HG02973 (cell line): ENCODE results near the gene HOXC11.

Experiments
- ATAC-seq: cut with Tn5 transposase; IDR thresholded peaks from one replicate; pipeline ENCODE4 v1.9.1; 2021; ENCODE audit warnings: moderate library complexity; ENCODE audit not compliant: unreplicated experiment

HOXC11 gene

DNA sequence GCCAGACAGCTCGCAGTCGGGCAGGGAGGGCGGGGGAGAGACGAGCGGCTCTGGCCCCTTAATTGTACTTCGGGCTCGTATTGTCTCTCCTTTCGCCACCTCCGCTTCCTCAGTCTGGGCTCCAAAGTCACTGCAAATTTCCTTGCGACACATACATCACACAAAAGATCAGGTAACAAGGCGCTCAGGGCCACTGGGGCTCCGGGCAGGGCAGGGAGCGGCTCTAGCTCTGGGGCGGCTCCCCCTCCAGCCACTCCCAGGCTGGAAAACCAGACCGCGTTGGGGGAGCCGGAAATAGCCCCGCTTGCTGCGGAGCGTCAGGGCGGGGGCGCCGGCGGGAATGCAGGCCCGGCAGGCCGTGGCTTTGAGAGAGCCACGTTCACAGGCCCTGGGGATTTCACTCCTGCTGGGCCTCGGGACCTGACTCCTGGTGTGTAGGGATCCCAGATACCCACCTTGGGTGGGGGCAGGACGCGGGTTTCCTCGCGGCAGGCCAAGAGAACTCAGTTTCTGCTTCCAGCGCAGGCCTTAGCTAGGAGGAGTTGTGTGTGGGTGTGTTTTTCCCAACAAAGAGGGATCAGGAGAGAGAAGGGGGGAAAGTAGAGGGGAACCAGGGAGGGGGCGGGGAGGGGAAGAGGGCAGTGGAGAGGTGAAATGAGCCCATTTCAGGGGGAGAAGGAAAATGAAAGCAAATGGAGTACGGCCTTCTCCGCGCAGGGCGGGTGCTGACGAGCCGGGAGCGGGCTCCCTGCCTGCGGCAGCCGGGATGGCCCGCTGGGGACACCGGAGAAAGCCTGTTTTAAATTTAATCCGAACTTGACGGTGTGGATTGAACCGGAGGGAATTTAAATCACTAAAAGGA is 22.7 kb downstream of the HOXC11 start:
- no peak for ATAC-seq

DNA sequence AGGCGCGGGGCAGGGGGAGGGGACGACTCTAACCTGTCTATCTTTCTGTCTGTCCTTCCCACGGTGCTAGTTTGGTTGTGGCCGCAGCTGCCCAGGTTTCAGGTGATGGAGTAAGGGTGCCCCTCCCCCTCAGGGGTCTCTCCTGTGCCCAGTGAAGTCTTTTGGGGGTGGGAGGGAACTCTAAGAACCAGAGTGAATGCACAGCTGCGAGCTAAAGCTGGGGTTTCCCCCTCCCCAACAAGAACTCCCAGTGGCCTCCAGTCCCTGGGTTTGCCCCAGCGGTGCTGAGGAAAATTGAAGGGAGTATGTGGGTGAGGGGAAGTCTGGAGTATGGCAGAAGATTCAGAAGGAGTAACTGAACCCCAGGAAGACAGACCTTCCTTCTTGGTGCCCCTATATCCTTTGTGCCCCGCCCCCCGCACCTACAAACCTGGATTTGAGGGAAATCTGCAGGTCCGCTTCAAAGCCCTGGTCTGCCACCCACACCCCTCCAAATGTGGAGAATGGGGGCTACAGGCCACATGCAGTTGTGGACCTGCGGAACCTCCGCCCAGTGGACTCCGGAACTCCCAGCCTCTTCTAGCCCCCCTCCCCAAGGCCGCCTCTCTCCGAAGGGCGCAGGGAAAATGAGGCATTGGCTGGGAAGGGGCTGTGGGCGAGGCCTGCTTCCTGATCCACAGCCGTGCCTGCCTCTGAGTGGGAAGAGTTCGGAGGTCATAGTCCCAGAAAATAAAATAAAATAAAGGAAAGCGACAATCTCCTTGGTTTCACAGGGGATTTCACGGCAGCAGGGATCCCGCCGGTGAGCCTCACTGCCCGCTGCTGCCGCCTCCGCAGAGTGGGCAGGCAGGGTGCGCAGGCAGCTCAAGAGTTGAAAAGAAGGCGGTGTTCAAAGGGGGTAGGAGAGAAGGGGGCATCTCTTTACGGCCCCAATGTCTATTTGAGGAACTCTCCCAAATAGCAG is 23.6 kb downstream of the HOXC11 start:
- no peak for ATAC-seq

DNA sequence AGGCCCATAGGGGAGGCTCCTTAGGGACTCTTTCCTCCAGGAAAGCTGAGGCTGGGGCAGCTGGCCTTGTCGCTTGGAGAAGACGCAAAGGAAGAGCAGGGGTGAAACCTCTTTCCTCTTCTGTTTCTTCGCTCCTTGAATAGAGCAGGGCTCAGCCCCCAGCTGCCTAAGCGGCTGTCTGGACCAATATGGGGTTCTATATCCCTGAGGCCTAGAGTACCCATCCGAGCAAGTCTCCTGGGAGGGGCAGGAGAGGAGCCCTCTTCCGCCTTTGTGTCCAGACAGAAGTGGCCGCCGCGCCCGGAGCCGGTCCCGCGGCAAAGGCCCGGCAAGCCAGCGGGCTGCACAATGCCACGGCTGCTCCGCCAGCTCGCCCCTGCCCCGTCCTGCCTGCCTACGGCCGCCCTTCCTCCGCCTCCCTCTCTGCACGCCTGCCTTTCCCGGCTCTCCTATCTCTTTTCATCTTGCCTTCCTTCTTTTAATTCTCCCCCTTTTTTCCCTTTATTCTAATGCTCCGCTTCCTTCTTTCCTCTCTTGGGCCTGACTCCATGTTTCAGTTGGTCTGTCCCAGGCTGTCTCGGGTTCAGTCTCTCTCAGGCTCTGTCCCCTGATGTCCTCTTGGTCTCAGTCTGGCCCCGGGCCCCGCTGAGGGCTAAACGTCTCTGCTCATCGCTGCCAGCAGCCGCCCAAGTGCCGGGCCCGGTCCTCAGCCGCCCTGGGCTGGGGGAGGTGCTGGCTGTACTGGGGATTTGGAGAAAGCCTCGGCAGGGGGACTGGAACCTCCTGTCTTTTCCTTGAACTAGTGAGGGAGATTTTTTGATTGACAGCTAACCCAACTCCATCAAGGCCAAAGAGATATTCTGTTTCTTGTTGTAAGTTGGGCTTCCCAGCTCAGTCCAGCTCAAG is 24.5 kb downstream of the HOXC11 start:
- no peak for ATAC-seq

DNA sequence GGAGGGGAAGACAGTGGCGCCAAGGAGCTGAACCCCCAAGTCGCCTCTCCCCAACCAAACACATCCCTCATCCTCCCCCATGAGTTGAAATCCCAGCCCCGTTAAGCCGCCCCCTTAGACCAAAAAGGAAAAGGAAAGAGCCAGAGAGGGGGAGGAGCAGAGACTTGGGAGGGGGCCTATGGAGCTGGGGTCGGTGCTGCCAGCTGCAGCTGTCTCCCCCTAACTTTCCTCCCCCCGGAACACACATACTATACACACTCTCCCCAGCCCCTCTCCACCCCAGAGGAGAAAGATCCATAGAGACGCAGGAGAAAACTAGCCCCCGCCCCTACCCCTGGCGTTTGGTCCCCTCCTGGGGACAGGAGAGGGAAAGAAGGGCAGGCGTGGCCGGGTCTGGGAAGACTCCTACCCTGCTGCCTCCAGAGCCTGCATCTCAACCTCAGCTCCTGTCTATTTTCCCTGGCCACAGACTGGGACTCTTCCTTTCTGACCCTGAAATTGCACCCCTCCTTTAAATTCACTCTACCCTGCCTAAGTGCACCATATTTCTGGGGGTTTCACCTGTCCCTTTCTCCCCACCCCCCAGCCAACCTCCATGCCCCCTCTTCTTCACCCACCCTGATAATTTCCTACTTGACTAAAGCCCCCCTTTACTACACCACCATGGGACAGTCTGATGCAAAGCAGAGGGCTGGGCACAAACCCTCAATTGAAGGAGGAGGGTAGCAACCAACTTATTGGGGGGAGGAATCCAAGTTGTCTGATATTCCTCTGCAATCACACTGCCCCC is 25.4 kb downstream of the HOXC11 start:
- no peak for ATAC-seq

DNA sequence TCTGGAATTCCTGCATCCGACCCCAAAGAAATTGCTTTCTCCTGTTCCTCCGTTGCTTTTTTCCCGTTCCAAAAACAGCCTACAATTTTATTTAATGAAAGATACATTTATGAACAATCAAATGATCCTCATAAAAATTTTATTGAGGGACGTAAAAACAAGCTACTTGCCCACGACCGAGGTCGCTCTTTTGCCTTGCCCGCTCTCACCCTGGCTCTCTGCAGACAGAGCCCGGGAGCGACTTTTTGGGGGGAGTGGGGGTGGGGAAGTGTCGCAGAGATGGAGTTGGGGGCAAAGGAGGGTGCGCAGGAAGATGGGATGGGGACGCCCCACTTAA is 25.9 kb downstream of the HOXC11 start:
- no peak for ATAC-seq

DNA sequence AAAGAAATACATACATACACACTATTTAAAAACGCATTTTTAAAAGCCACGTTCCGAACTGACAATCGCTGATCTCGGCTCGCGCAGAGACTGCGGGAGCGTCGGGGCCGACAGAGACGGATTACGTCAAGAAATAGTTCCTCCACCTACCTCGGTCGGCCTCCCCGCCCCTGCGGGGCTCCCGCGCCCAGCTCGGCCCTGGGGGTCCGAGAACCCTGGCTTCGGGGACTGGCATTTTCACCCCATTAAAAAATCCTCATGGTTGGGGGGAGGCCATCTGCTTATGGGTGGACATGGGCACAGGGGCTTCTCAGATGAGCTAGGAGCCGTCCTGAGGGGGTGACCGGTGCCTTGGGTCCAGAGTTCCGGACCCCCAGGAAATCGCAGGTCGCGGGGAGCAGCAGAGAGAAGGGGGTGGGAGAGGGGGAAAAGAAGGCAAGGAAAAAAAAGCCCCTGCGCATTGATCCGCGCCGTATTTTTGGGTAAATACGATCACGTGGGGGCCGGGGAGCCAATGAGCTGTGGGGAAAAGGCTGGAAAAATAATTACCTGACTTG is 26.7 kb downstream of the HOXC11 start:
- ATAC-seq, result no peak

DNA sequence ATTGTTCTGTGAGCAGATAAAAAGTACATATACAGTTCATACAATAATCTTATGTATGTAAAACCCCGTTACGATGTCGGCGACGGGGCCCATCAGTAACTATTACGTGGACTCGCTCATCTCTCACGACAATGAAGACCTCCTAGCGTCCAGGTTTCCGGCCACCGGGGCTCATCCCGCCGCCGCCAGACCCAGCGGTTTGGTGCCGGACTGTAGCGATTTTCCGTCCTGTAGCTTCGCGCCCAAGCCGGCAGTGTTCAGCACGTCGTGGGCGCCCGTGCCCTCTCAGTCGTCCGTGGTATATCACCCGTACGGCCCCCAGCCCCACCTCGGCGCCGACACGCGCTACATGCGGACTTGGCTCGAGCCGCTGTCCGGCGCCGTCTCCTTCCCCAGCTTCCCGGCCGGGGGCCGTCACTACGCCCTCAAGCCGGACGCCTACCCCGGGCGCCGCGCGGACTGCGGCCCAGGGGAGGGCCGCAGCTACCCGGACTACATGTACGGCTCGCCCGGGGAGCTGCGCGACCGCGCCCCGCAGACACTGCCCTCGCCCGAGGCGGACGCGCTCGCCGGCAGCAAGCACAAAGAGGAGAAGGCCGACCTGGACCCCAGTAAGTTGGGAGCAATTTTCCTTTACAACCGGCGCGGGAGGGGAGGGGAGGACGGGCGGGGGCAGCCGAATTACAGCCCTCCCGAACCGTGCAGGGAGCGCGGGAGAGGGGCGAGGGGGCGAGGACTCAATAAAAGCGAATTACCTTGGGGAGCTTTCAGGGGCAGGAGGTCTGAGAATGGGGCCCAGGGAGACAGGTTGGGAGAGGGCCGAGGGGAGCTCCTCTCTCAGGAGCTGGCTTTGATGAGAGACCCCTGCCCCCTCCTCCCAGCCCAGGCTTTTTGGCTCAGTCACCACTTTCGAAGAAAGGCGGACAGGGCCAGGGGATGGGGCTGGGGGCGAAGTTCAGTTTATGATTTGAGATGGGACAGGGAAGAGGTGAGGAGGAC is 27.5 kb downstream of the HOXC11 start, which contains the start of gene HOXC9:
HOXC9 (plus strand) TSS at position 46 of the 999 bp plus-strand sequence; CDS start at position 74, 28 bp downstream.
- ATAC-seq, result no peak

DNA sequence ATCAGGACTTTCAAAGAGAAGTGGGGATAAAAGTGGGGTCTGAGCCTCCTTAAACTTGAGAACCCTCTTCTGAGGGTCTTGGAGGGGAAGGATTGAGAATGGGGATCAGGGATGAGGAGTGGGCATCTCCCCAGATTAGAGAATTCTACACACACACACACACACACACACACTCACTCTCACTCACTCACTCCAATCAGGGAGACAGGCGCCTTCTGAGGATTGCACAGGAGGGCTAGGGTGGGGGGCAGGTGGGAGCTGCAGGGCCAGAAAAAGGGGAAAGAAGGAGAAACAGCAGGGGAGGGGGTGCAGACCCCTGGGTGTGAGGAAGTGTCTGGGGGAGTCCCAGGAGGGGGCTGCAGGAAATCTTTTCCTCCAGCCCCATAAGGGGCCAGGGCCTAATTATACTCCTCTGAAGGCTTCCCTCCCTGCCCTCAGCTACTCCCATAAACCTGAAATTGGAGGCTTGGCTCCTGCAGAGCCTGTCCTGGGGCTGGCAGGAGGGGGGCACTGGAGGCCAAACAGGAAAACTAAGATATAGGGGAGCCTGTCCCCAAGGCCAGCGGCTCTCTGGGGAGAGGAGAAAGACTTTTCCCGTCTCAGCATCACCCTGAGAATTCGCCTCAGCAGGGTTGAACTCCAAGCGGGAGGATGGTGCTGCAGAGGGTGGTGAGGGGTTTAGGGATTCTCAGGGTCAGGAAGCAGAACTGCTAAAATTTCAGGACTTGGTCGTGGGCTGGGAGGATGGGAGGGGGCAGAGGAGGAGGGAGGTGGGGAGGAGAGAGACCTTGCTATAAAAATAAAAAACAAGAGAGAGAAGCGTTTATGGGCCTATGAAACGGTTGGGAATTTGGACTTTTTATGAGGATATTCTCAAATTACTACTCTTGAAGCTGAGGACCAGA is 28.6 kb downstream of the HOXC11 start:
- no peak for ATAC-seq

DNA sequence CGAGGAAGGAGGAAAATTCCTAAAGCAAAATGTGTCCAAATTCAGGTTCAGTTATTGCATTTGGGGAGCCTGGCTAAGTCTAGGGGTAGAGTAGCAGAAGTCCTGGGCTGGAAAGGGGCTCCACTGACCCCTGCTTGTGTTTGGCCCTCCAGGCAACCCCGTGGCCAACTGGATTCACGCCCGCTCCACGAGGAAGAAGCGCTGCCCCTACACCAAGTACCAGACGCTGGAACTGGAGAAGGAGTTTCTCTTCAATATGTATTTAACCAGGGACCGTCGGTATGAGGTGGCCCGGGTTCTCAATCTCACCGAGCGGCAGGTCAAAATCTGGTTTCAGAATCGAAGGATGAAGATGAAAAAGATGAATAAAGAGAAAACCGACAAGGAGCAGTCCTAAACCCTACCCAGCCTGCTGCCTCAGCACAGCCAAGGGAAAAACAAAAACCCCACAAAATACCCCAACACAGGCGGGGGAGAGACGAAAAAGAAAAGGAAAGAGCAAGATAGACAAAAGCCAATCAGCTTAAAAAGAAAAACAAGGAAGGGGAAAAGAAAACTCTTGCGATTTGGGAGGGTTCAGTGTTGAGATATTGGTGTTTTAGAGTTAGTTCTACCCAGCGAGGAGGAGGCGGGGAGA is 29.5 kb downstream of the HOXC11 start:
- no peak for ATAC-seq

DNA sequence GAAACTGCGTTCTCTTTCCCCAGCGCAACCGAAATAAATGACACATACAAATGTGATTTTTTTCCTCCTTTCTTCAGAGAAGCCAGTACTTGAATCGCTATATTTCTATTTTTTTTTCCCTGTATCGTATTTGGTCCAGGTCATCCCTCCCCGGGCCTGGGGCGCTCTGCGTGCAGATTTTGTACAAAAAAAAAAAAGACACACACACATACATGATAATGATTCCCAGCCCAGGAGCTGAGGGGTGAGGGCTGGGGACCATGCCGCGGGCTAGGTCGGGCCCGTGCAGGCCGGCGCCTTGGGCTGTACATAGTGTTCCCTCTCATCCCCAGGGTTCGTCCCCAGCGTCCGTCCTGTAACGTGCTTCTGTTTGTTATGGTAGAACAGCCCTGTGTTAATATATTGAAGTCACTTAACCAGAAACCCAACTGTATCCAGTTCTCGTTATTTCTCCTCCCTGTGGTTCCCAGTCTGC is 30.0 kb downstream of the HOXC11 start:
- no peak for ATAC-seq

DNA sequence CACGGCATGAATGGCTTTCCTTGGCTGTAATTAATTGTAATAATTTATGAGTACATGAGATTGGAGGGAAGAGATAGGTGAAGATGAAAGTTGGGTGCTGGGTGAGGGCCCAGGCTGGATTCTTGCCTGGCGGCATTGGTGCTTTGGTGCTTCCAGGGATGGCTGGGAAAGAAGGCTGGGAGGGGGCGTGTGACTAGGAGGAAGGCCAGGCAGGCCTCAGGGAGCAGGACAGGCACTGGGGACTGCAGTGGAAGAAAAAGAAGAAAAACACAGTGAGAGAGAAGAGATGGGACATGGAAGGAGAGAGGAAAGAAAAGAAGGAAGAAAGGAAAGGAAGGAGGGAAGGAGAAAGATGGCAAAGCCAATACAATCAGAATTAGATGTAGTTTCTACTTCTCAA is 30.7 kb downstream of the HOXC11 start:
- ATAC-seq, result no peak

DNA sequence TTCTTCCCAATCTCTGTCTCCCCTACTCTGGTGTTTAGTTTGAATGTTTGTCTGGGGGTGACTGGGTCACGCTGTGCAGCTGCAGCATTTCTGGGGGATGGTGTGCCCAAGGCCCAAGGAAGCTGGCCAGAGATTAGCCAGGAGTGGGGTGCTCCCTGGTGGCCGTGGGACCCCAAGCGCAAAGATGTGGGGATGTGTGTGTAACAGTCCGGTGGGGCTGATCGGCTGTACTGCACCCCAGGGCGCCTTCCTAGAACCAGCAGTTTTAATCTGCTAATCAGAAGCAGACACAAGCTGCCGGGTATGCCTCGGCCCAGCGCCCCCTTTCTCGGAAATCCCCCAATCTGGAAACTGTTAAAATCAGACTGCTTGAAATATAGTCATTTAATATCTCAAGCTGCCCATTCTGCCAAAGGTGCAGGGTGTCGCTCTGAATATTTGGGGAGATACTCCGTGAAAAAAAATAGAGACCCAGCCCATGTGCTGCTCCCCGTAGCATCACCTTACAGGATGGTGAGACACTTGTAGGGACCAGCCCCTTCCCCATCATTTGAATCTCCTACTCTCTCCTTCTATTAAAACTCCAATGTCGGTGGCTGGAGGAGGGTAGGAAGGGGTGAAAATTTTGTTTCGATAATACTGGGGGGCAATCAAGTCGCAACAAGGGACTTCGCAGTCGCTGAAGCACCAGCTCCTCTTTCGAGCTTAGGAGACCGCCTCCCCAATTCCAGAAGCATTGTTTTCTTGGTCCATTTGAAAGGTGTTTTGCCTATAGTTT is 31.3 kb downstream of the HOXC11 start:
- ATAC-seq, result no peak

DNA sequence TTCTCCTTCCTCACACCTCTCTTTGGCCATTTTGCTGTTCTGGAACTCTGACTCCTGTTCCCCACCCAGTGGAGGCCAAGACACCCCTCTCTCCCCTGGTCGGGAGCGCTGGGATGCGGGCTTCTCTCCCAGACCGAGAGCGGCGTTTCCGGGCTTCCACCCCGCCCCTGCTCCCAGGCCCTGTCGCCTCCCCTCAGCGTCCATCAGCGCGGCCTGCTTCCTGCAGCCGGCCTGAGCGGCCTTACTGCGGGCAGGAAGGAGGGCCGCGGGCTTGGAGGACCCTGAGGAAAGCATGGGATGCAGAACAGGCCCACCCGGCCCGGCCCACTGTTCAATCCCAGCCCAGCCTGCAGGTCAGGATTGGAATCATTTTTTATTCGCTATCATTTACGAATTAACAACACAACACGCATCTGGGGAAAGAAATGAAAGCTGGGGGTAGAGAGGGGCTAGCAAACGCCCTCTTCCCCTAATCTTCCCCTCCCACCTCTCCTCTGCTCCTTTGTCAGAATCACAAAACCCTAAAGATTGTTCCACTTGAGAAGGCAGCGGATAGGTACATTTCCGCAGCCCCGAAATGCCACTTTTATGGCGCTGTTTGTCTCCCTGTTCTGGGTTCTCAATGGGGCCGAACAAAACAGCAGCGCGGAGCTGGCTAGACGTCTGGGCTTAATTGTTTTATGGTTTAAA is 32.1 kb downstream of the HOXC11 start:
- no peak for ATAC-seq

DNA sequence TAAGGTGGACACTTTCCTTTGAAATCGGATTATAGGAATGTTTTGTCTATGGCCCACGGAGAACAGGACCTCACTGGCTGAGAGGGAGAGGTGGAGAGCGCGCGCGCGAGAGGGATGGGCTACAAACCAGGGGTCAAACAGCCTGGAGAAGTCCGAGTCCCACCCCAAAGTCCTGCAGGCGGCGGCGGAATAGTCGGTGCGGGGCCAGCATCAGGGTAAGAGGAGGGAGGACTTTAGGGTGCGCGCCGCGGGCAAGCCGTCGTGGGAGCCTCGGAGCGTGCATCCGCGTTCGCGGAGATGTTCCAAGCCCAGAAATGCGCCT is 32.6 kb downstream of the HOXC11 start:
- ATAC-seq, result no peak

DNA sequence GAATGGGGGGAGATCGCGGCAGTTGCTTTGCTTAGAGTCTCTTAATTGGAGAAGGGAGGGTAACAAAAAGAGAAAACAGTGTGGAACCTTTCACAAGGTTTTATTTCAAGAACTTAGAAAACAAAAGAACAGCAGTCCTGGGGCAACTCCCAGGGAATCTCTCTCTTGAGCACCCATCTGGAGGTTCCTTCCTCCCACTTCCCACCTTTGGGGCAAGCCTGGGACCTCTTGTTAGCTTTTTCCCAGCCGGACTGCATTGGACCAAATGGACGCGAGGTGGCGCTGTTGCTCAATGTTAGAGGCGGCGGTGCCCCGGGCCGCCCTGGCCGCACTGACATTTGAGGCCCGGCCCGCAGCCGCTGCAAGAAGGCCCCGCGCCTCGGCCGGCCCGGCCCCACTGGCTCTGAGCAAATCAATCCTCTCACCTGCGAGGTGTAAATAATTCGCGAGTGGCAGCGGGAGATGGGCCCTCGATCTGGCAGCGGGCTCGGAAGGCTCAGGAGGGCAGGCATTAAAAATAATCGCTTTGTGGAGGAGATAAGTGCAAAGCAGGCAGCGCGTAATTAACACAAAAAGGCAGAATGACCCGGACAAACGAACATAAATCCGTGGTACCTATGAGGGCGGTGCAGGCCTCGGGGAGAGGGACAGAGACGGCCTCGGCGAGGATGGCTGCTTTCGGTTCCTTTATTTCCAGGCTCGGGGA is 33.1 kb downstream of the HOXC11 start:
- no peak for ATAC-seq
